GM18520 (cell line): ENCODE measurements around the gene CALD1.

Experiments
- ATAC-seq: cut with Tn5 transposase; IDR thresholded peaks from one replicate; pipeline ENCODE4 v1.9.1; 2021; ENCODE audit not compliant: unreplicated experiment

Gene CALD1

GRCh38 chr7:134916171-134916883 is 136.9 kb downstream of the CALD1 start:
- ATAC-seq: no peak

DNA sequence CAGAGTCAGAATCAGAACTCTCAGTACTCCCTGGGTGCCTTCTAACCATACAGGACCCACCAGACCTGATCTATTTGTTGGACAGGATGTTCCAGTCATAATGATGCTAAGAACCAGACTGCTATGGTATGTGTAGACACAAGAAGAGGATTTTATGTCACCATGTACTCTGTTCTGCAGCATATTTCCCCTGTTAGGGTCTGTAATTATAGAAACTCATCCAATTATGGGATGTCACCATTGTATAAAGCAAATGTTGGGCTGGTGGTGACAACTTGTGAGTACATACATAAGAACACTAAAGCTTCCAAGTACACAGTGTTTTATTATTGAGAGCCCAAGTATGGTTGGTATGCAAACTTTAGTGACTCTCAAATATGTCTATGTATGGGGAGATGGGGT is 139.8 kb downstream of the CALD1 start:
- ATAC-seq: no peak

DNA sequence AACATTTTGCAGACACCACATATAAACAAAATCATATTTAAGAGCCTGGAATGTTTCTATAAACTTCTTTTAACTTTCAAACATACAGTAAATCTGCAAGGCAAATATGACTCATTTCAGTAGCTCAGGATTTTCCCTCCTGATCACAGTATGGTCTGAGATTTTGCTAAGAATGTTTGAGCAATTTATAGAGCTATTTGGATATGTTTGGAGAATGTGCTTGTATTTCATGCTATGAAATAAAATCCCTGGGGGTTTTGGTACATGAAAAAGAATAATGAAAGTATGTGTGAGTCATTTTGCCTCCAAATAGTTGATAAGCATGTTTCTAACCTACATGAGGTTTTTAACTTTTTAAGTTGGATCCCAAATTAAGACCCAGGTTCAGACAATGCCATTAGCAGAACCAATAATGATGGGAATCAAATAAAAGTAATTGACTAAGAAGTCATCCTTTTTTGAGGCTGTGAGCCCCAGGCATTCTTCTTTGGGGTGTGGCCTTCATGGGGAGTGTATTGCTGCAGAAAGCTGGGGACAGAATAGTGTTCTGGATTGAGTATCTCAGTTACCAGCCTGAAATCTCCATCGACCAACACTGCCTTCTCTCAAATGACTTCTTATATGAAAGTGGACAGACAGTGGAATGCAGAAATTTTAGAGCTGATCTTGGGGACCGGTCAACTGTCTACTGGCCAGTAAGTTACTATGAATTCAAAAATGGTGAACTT is 140.8 kb downstream of the CALD1 start:
- no peak for ATAC-seq

GRCh38 chr7:134922720-134923704 is 143.6 kb downstream of the CALD1 start:
- no peak for ATAC-seq

- no peak for ATAC-seq
Measured at GRCh38 chr7:134925766-134926165, 146.3 kb downstream of the CALD1 start.

DNA sequence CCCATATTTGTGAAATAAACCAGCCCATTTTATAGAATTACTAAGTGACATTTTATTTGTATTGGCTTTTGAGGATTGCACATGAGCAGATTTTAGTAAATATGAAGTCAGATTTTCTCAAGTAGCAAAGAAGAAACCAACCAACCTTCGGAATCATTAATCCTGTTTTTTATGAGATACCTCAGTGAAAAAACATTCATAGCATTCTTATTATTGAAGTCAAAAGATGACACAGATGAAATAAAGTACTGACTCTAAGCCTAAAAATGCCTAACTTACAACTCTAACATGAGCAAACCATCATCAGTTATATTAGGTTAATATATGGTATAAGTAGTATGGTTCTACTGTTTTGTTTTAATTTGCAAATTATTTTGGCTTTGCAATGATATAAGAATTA is 147.0 kb downstream of the CALD1 start:
- ATAC-seq: no peak

GRCh38 chr7:134927076-134927475 is 147.6 kb downstream of the CALD1 start:
- ATAC-seq: no peak

GRCh38 chr7:134927723-134928122 is 148.3 kb downstream of the CALD1 start:
- no peak for ATAC-seq

DNA sequence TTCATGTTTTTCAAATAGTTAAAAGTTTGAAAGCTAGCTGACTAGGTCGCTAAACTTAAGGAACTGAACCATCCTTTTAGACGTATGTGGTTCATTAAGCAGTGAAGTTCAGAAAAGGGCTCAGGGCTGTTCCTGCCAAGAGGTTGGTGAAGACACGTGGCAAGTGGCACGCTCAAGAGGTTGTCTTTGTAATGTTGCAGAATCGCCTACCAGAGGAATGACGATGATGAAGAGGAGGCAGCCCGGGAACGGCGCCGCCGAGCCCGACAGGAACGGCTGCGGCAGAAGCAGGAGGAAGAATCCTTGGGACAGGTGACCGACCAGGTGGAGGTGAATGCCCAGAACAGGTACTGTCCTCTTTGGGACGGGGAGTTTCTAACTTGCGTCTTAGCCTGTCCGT is 149.1 kb downstream of the CALD1 start:
- no peak for ATAC-seq

GRCh38 chr7:134931487-134931886 is 152.1 kb downstream of the CALD1 start:
- ATAC-seq: no peak

DNA sequence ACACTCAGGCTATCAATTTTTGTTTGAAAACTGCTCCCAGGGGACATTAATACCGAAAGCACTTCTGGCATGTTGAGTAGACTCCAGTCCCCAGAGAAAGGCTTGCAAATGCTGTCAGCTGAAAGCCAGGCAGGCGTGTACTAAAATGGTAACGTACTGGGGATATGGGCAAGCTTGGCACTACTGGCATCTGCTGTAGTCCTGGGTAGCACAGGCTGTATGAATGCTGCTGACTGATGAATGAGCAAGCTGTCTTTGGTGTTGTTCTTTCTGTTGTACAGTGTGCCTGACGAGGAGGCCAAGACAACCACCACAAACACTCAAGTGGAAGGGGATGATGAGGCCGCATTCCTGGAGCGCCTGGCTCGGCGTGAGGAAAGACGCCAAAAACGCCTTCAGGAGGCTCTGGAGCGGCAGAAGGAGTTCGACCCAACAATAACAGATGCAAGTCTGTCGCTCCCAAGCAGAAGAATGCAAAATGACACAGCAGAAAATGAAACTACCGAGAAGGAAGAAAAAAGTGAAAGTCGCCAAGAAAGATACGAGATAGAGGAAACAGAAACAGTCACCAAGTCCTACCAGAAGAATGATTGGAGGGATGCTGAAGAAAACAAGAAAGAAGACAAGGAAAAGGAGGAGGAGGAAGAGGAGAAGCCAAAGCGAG is 153.4 kb downstream of the CALD1 start:
- no peak for ATAC-seq

- no peak for ATAC-seq
Measured at GRCh38 chr7:134933460-134934068, 154.1 kb downstream of the CALD1 start.

GRCh38 chr7:134935701-134936100 is 156.3 kb downstream of the CALD1 start:
- ATAC-seq: no peak

DNA sequence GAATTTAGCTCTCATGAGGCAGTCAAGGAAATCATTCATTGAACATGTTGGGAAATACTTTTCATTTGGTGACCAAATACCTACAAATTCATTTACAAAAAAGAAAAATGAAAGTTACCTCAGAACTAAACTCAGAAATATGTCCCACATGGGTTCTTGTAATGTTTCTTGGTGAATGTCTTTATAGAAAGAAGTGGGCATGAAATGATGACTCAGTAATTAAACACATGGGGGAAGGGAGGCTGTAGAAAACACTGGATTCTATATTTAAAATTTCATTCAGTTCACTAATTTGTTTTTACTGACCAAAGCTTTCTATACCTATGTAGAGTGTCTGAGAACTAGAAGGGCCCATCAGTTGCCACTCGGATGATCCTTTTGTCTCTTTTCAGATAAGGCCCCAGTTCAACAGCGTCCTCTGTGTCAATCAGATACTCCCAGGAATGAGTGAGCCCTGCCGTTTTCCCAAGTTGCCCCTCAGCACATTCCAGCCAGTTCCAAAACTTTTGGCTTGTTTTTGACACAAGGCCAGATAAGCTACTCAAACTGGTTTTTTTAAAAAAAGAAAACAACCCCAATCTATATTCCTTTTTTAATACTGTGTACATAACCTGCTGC is 157.6 kb downstream of the CALD1 start:
- ATAC-seq: no peak

GRCh38 chr7:134938141-134938540 is 158.7 kb downstream of the CALD1 start:
- no peak for ATAC-seq

DNA sequence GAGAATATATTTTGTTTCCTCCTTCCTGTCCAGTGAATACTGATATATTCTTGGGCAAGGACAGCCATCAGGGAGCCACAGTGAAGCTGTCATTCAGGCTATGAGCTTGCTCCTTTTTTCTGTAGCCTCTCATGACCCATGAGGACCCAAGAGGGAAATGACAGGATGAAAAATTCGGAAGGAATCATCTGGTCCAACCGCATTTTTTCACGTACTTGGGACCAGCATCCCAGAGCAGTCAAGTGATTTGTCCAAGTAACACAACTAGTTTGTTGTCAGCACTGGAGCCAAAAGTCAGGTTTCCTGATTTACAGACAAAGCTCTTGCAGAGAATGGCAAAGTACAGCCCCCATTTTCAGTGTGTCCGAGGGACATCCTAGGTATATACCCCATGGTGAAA is 159.7 kb downstream of the CALD1 start:
- ATAC-seq: no peak

DNA sequence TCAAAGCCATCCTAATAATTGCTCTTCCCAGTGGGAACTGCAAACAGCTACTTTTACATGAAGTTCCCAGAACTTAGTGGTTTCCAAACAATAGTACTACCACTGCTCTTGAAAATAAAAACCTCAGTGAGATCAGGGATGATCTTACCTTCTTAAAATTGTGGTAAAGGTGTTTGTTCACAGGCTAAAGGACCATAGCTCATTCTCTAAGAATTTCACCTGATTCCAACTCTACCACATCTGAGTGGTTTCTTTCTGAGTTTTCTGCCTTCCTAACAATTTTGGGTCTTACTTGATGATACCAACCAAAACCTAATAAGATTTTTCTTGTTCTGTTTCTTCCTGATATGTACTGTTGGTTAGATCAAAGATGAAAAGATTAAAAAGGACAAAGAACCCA is 161.3 kb downstream of the CALD1 start:
- ATAC-seq: no peak

DNA sequence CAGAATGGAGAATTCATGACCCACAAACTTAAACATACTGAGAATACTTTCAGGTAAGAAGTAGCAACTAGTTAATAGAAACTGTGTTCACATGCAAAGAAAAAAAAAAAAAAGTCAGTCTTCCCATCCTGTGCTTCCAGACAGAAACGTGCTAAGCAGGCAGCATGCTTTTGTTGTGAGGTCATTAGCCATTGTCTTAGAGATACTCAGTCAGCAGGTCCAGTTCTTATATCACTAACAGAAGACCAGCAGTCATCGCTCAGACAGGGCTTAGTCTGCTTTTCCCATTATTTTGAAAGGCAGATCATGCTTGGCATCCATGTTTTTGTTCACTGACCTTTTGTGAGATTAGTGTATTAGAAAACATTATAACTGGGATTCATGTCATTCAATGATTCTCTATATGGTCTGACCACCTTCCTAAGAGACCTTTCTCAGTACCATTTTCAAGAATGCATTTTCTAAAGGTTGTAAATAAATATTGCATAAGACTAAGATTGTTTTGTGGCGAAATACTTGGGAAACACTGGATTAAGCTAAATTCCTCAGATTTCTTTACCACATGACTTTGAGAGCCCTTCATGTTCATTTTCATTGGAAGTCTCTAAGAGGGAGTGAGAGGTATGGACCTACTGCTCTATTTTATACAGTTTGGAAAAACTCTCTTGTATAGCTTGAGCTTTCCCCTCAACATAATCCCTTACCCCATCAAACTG is 161.9 kb downstream of the CALD1 start:
- ATAC-seq: no peak

- no peak for ATAC-seq
Measured at GRCh38 chr7:134941952-134942351, 162.5 kb downstream of the CALD1 start.
